ENCODE data around the gene IDH3A.

DNA sequence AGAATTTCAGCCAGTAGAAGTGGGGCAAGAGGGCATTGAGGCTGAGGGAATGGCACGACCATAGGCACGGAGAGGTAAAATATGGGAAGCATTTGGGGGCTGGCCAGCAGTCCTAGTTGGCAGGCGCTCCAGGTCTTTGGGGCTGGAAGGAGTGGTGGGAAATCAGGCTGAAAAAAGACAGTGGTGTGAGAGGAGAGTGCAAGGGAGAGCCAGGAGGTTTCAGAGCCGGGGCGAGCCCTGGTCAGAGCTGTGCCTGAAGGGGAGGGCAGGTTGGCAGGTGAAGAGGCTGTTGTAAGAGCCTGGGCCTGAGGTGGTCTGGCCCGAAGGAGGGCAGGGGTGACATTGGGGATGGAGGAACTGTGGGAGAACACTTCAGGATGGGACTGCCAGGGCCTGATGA lies 1.6 kb upstream of the IDH3A start:
- TF ChIP-seq, protein P1, sequence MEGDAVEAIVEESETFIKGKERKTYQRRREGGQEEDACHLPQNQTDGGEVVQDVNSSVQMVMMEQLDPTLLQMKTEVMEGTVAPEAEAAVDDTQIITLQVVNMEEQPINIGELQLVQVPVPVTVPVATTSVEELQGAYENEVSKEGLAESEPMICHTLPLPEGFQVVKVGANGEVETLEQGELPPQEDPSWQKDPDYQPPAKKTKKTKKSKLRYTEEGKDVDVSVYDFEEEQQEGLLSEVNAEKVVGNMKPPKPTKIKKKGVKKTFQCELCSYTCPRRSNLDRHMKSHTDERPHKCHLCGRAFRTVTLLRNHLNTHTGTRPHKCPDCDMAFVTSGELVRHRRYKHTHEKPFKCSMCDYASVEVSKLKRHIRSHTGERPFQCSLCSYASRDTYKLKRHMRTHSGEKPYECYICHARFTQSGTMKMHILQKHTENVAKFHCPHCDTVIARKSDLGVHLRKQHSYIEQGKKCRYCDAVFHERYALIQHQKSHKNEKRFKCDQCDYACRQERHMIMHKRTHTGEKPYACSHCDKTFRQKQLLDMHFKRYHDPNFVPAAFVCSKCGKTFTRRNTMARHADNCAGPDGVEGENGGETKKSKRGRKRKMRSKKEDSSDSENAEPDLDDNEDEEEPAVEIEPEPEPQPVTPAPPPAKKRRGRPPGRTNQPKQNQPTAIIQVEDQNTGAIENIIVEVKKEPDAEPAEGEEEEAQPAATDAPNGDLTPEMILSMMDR (IDR thresholded peaks at IDR 0.05): no peak
- no peak for TF ChIP-seq POLR2A (IDR thresholded peaks at IDR 0.05)
